ENCODE results near the gene SGMS2. TPM values are rescaled to one million over a fixed set of nuclear protein-coding genes. Genes with fewer than 3 reads are reported as not detected.

SGMS2 gene
- 218 and 240 TPM in 2 replicates for total RNA-seq

GRCh38 chr4:107824350-107825071, at the start of gene SGMS2:
SGMS2 (plus strand) TSS chr4:107824932; CDS start chr4:107895554, 70,622 bp downstream.

GRCh38 chr4:107930821-107931774, 106.4 kb downstream of the SGMS2 start, which contains the start of gene CYP2U1:
CYP2U1 (plus strand) TSS chr4:107931549; CDS start chr4:107931644, 95 bp downstream.

Small RNAs within 50 kb of the gene (small RNA-seq; reads per million reads assigned to genes)
- not detected for gene RNU6-733P

Other genes with a start within 250 kb of the SGMS2 start
- gene PAPSS1, start 104.7 kb upstream of the SGMS2 start, total RNA-seq, result 93.5 and 94.1 TPM in 2 replicates
- gene CYP2U1, start 106.6 kb downstream of the SGMS2 start, total RNA-seq, result 22.2 and 32.5 TPM in 2 replicates
- gene HADH, start 165.0 kb downstream of the SGMS2 start, total RNA-seq, result 16.6 and 20.6 TPM in 2 replicates